Activated CD8-positive, alpha-beta T cell treated with anti-CD3 and anti-CD28 coated beads, Interleukin-2, amount 10 ng/mL, durations not matched to agents 7 days and 5 days (primary cell): Measurements from ENCODE around the gene TMEM30A. TPM values are rescaled to one million over a fixed set of nuclear protein-coding genes. Genes with fewer than 3 reads are reported as not detected.

Source experiments
- ATAC-seq: fragments of 150-1000 bp; cut with Tn5 transposase; one replicate; pipeline ENCODE4 v1.10.0; 2021; ENCODE audit warnings: moderate library complexity
- CTCF ChIA-PET: fragments of 350-600 bp; sonication (Branson Sonifier 250); formaldehyde crosslinking; loops from one replicate; lab custom pipeline; 2021; ENCODE audit warnings: antibody characterized with exemption; lab: Charles Lee
- POLR2A ChIA-PET: fragments of 350-600 bp; sonication (Branson Sonifier 250); formaldehyde crosslinking; loops from one replicate; lab custom pipeline; 2021; ENCODE audit warnings: antibody characterized with exemption; lab: Charles Lee
- DNase-seq: peaks from one replicate; pipeline ENCODE4 v3.0.0-alpha.2; 2020
- H3K27ac Mint-ChIP-seq: one replicate; pipeline ENCODE4 v1.8.0; 2021; ENCODE audit warnings: mild to moderate bottlenecking, mixed read lengths
- H3K27me3 Mint-ChIP-seq: one replicate; pipeline ENCODE4 v1.8.0; 2021; ENCODE audit warnings: low read depth, mixed read lengths
- H3K36me3 Mint-ChIP-seq: one replicate; pipeline ENCODE4 v1.8.0; 2021; ENCODE audit warnings: low read depth, mixed read lengths
- H3K4me1 Mint-ChIP-seq: one replicate; pipeline ENCODE4 v1.8.0; 2021; ENCODE audit warnings: low read depth, mixed read lengths
- H3K4me3 Mint-ChIP-seq: one replicate; pipeline ENCODE4 v1.8.0; 2021; ENCODE audit warnings: mild to moderate bottlenecking, mixed read lengths
- H3K9me3 Mint-ChIP-seq: one replicate; pipeline ENCODE4 v1.8.0; 2022; ENCODE audit warnings: mixed read lengths; ENCODE audit not compliant: insufficient read depth
- total RNA-seq, 2 experiments: library from RNA; stranded (reverse); gene quantifications; one replicate each; pipeline ENCODE4 v1.2.3, GENCODE V29; 2021

TMEM30A gene
- total RNA-seq, 2 experiments from 2014 or later, result 50.2 to 56.4 TPM

DNA sequence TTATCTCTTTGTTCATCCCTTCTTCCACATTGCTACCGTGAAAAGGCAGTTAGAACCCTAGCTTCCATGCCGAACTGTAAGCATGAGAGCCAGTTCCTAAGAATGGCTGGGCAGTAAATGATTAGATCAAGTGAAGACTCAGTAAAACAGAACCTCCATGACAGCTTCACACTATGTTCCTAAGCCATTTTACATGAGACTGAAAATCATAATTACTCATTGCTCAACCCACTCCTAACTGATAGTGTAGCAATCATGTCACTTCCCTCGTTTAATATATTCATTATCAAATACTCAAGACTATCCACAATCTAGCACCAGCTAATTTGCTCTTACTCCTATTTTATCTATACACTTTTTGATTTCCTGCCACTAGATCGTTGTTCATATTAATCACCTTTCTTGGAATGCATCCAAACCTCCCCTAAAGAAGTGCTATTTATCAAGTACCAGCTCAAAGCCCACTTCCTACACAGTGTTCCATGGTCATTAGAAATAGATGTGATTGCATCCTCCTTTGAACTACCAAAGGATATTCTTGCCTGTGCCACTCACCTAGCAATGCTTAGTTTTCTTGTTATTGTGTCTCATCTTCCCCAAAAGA, 6.0 kb downstream of the TMEM30A start:
- peaks cover 43% of the 10 kb centered on the region for H3K36me3 Mint-ChIP-seq
- peaks cover 3% of the 10 kb centered on the region for H3K9me3 Mint-ChIP-seq
- DNase-seq (no peak), ATAC-seq (no peak)
- peaks cover 50% of the 10 kb centered on the region for H3K4me1 Mint-ChIP-seq
- no peak overlapping the region for H3K27ac Mint-ChIP-seq
- H3K27me3 Mint-ChIP-seq, result no peaks in the 10 kb centered on the region
- ChIA-PET CTCF (interaction anchor here (1.0 to 11.5 kb wide), 4 partner anchors 10 to 35 kb away, joined by 3 to 101 read pairs (median 3); partner anchors contain the start of gene COX7A2), POLR2A (interaction anchor here (0.6 kb wide), 1 partner anchor 35 kb away, joined by 4 read pairs; the partner anchor contains the start of gene COX7A2)
- H3K4me3 Mint-ChIP-seq, result no peak overlapping the region

DNA sequence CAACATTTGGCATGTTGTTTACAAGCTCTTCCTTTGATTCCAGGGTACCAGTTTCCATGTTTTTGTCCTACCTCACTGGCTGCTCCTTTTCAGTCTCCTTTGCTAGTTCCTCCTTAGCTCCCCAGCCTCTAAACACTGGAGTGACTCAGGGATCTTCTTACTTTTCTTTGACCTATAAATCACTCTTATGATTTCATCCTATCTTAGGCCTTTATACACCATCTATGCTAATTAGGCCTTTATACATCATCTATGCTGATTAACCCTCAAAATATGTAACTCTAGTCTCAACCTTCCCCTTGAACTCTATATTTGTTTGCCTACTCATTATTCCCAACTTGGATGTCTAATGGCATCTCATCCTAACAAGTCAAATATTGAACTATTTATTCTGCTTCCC, 9.5 kb downstream of the TMEM30A start:
- peaks cover 70% of the 10 kb centered on the region for H3K36me3 Mint-ChIP-seq
- no peaks in the 10 kb centered on the region for H3K27me3 Mint-ChIP-seq
- H3K9me3 Mint-ChIP-seq, result peaks cover 4% of the 10 kb centered on the region
- ChIA-PET POLR2A (no interaction called here), CTCF (interaction anchor here (11.5 kb wide), 1 partner anchor 7 kb away, joined by 101 read pairs; no protein-coding TSS in a partner anchor)
- peaks cover 57% of the 10 kb centered on the region for H3K4me1 Mint-ChIP-seq
- ATAC-seq, result no peak
- no peak overlapping the region for H3K4me3 Mint-ChIP-seq
- DNase-seq, result no peak
- no peak overlapping the region for H3K27ac Mint-ChIP-seq

DNA sequence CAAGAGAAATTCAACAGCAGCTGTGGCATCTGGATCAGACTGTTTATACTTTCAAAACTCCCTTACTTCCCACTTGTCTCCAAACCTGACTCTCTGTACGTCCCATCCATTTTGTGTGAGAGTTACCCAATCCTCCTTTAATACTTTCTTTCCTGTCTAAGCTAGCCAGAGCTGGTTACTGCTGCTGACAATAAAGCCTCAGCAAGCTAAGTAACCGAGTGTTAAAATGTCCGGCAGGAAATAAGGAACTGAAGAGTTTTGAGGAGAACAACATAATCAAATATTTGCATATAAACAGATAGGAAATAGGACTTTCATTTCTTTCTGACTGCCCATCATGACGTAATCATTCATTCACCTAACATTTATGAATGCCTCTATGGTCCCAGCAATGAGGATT, 11.6 kb downstream of the TMEM30A start:
- peaks cover 40% of the 10 kb centered on the region for H3K4me1 Mint-ChIP-seq
- H3K9me3 Mint-ChIP-seq, result peaks cover 4% of the 10 kb centered on the region
- H3K4me3 Mint-ChIP-seq, result no peak overlapping the region
- ATAC-seq, result no peak
- DNase-seq, result no peak
- H3K36me3 Mint-ChIP-seq, result peaks cover 59% of the 10 kb centered on the region
- CTCF ChIA-PET, result interaction anchor here (1.3 kb wide), 1 partner anchor 24 kb away, joined by 3 read pairs; no protein-coding TSS in a partner anchor
- POLR2A ChIA-PET, result interaction anchor here (1.3 to 3.4 kb wide), 2 partner anchors 11 to 29 kb away, joined by 5 to 15 read pairs; partner anchors contain the start of genes COX7A2 and TMEM30A
- no peaks in the 10 kb centered on the region for H3K27me3 Mint-ChIP-seq
- no peak overlapping the region for H3K27ac Mint-ChIP-seq

DNA sequence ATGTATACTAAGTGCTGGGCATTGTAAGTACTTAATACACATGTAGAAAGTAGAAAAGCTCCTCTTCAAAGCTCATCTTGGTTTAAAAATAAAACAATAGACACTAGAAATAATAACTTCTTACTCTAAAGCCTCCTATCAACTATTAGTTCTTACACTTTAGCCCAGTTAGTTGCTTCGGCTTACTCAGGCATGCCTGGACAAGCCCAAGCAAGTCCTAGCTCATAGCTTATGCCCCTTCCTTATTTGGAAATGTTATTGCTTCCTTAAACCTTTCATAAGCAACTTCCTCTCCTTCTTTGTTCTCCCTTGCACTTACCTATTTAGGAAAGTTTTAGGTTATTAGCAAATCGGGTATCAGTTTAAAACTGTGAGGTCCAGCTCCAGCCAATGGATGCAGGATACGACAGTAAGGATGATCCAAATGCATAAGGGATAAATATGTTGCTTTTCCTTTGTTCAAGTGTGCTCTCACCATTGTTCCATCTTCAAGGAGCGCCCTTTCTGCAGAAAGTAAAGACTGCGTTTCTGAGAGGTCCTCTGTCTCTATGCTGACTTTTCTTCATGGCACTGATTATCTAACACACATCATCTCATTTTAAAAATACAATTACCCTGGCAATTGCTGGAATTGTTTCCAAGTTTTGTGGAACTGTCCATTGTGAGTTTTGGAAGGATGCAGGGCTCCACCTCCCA, 12.3 kb downstream of the TMEM30A start:
- H3K4me3 Mint-ChIP-seq, result no peak overlapping the region
- ChIA-PET CTCF (interaction anchor here (0.7 to 1.3 kb wide), 2 partner anchors 14 to 25 kb away, joined by 3 read pairs; no protein-coding TSS in a partner anchor), POLR2A (interaction anchor here (1.3 to 3.4 kb wide), 2 partner anchors 12 to 28 kb away, joined by 5 to 15 read pairs; partner anchors contain the start of genes COX7A2 and TMEM30A)
- H3K36me3 Mint-ChIP-seq, result peaks cover 58% of the 10 kb centered on the region
- peak overlapping the region; percentile 31 for H3K27ac Mint-ChIP-seq
- H3K4me1 Mint-ChIP-seq, result peaks cover 43% of the 10 kb centered on the region
- DNase-seq (no peak), ATAC-seq (no peak)
- peaks cover 4% of the 10 kb centered on the region for H3K9me3 Mint-ChIP-seq
- H3K27me3 Mint-ChIP-seq, result no peaks in the 10 kb centered on the region

DNA sequence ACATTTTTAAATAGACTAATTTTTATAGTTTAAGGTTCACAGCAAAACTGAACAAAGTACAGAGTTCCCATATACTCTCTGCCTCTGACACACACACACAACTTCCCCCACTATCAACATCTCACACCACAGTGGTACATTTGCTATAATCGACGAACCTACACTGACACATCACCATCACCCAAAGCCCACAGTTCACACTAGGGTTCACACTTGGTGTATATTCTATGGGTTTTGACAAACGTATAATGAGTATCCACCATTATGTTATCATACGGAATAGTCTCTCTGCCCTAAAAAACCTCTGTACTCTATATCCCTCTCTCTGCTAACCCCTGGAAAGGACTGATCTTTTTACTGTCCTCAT, 15.6 kb downstream of the TMEM30A start:
- ChIA-PET POLR2A (no interaction called here), CTCF (interaction anchor here (6.8 kb wide), 1 partner anchor 12 kb away, joined by 101 read pairs; the partner anchor contains the start of gene TMEM30A)
- Mint-ChIP-seq H3K4me3 (no peak overlapping the region), H3K9me3 (peaks cover 4% of the 10 kb centered on the region), H3K27me3 (no peaks in the 10 kb centered on the region), H3K4me1 (peaks cover 25% of the 10 kb centered on the region), H3K27ac (no peak overlapping the region), H3K36me3 (peaks cover 32% of the 10 kb centered on the region)
- ATAC-seq (no peak), DNase-seq (no peak)

DNA sequence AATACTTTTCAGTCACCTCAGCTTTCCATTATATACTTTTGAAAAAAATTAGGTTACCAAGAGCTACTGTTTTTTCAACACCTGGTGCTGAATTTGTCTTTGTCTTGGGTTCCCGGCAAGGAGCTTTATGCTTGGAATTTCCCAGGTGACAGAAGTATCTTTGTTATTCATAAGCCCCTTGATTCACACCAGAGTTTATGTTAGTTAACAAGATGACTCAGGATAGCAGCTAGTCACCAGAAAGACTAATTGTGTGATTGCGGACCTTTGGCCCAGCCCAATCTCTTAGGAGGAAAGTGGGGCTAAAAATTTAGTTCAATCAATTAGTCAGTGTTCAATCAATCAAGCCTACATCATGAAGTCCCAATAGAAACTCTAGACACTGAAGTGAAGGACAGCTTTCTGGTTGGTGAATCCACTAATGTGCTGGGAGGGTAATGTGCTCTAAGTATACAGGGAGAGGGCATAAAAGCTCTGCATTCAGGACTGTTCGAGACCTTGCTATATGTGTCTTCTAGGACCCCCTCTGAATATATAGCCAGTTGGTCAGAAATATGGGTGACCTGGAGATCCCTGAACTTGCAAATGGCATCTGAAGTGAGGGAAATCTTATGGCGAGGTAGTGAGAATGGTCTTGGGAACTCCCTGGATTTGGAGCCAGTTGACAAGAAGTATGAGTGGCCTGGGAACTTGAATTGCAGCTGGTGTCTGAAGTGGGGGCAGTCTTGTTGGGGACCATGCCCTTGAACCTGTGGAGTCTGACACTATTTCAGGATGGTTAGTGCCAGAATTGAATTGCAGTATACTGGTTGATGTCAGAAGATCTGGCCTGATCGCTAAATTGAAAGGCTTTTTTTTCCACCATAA, 16.2 kb downstream of the TMEM30A start:
- Mint-ChIP-seq H3K36me3 (peaks cover 29% of the 10 kb centered on the region), H3K4me3 (no peak overlapping the region), H3K4me1 (peaks cover 25% of the 10 kb centered on the region), H3K27ac (no peak overlapping the region), H3K9me3 (no peaks in the 10 kb centered on the region), H3K27me3 (no peaks in the 10 kb centered on the region)
- ChIA-PET POLR2A (interaction anchor here (0.6 to 1.8 kb wide), 3 partner anchors 15 to 25 kb away, joined by 3 to 11 read pairs (median 3); partner anchors contain the start of gene COX7A2), CTCF (interaction anchor here (0.7 to 6.8 kb wide), 8 partner anchors 12 to 259 kb away, joined by 3 to 101 read pairs (median 4); partner anchors contain the start of gene TMEM30A)
- no peak for ATAC-seq
- no peak for DNase-seq

DNA sequence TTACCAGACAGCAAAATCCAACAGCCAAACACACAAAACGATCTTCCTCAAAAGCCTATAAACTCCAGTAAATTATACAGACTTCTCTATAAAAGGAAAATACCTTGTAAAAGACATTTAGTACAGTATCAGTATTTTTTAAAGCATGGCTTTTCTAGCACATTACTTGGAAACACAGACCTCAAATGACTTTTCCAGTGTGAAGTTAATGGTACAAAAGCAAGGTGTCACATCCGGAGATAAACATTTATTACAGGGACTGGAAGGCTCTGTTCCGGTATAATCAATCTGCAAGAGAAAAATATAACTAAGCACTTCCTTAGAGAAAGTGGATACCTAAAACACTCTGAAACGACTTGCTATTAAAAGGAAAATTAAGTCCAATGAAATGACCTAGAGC, 17.1 kb downstream of the TMEM30A start:
- ATAC-seq, result no peak
- Mint-ChIP-seq H3K27ac (no peak overlapping the region), H3K4me3 (no peak overlapping the region), H3K9me3 (no peaks in the 10 kb centered on the region), H3K36me3 (peaks cover 27% of the 10 kb centered on the region), H3K27me3 (no peaks in the 10 kb centered on the region), H3K4me1 (peaks cover 18% of the 10 kb centered on the region)
- POLR2A ChIA-PET, result interaction anchor here (0.6 to 1.8 kb wide), 3 partner anchors 16 to 24 kb away, joined by 3 to 11 read pairs (median 3); partner anchors contain the start of gene COX7A2
- DNase-seq, result no peak
- CTCF ChIA-PET, result interaction anchor here (0.7 to 6.8 kb wide), 15 partner anchors 9 to 260 kb away, joined by 3 to 101 read pairs (median 4); partner anchors contain the start of genes COX7A2 and TMEM30A

DNA sequence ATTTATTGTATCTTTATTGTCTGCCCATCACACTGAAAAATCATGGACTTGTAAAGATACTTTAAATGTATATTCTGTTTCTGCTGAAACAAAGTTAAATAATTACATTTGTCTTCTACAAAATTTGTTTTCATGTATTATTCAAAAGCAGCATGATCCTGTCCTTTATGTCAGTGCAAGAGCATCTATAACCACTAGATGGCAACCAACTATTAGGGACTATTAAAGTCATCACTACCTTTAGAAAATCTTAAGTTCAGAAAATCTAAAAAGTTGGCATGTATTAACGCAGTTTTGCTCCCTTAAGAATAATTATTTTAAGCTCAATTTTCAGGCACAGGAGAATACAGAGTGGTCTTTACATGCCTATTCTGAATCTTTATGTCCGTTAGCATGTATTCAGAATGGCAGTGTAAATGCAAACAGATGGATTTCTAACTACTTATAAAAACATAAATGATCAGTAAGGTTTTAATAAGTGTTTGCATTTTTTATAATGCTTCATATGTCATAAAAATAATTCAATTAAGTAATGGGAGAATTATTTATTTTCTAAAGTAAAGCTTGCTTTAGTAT, 17.8 kb downstream of the TMEM30A start:
- ATAC-seq (peak; percentile 65), DNase-seq (no peak)
- Mint-ChIP-seq H3K27me3 (no peaks in the 10 kb centered on the region), H3K4me1 (peaks cover 13% of the 10 kb centered on the region), H3K9me3 (no peaks in the 10 kb centered on the region), H3K27ac (no peak overlapping the region), H3K36me3 (peaks cover 21% of the 10 kb centered on the region), H3K4me3 (no peak overlapping the region)
- CTCF ChIA-PET, result interaction anchor here (0.7 to 6.8 kb wide), 12 partner anchors 8 to 260 kb away, joined by 3 to 101 read pairs (median 4); partner anchors contain the start of genes COX7A2 and TMEM30A
- POLR2A ChIA-PET, result interaction anchor here (1.8 kb wide), 1 partner anchor 24 kb away, joined by 11 read pairs; the partner anchor contains the start of gene COX7A2

DNA sequence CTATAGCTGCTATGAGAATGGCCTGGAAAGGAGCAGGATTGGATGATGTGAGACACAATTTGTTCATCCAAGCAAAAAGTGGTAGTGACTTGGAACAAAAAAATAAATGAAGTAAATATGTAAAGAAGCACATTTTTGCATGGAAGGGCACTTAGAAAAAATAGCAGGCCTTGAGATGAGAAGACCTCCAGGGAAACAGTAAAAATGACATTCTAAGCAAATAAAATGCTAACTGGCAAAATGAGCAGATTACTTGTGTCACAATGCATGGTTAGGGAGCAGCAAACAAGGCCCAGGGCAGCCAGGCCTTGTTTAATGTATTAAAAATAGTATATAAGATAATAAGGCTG, 21.2 kb downstream of the TMEM30A start:
- no peak overlapping the region for H3K4me3 Mint-ChIP-seq
- H3K36me3 Mint-ChIP-seq, result peaks cover 20% of the 10 kb centered on the region
- CTCF ChIA-PET, result interaction anchor here (1.1 kb wide), 1 partner anchor 7 kb away, joined by 3 read pairs; no protein-coding TSS in a partner anchor
- peaks cover 4% of the 10 kb centered on the region for H3K4me1 Mint-ChIP-seq
- no peak overlapping the region for H3K27ac Mint-ChIP-seq
- DNase-seq (no peak), ATAC-seq (no peak)
- POLR2A ChIA-PET, result no interaction called here
- no peaks in the 10 kb centered on the region for H3K9me3 Mint-ChIP-seq
- no peaks in the 10 kb centered on the region for H3K27me3 Mint-ChIP-seq

DNA sequence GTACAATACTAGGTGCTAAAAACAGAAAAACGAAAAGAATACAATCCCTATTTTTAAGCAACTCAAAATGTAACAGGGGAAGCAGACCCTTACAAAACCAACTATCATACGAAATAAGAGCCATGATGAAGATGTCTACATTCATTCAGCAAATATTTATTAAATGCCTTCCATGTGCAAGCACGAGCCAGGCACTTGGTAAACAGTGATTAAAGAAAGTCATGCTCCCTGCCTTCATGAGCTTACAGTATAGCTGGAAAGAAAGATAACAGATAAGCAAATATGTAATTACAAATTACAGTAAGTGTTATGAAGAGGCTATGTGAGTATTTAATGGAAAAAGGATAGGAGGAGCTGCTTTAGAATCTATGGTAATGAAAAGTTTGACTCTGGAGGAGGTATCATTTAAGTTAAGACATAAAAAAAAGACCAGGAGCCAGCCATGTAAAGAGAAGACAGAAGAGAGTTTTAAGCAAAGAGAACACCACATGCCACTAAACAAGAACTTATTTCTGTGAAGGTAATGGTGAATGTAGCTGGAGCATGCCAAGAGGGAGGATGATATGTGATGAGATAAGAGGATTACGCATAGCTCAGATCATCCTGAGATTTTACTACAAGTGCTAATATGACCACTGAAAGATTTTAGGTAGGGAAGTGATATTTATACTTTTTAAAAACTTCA, 21.7 kb downstream of the TMEM30A start:
- Mint-ChIP-seq H3K27ac (no peak overlapping the region), H3K27me3 (no peaks in the 10 kb centered on the region), H3K36me3 (peaks cover 21% of the 10 kb centered on the region), H3K9me3 (no peaks in the 10 kb centered on the region), H3K4me1 (peaks cover 4% of the 10 kb centered on the region), H3K4me3 (no peak overlapping the region)
- CTCF ChIA-PET, result interaction anchor here (1.1 to 1.6 kb wide), 2 partner anchors 8 to 22 kb away, joined by 3 to 9 read pairs; partner anchors contain the start of gene TMEM30A
- POLR2A ChIA-PET, result no interaction called here
- DNase-seq, result no peak
- ATAC-seq, result no peak
